ENCODE data around the gene CPZ. TPM values are rescaled to one million over a fixed set of nuclear protein-coding genes. Genes with fewer than 3 reads are reported as not detected.

The CPZ gene
- total RNA-seq, 3 donors from 2014 or later, result 2.9 to 13.4 (median 7.5) TPM

DNA sequence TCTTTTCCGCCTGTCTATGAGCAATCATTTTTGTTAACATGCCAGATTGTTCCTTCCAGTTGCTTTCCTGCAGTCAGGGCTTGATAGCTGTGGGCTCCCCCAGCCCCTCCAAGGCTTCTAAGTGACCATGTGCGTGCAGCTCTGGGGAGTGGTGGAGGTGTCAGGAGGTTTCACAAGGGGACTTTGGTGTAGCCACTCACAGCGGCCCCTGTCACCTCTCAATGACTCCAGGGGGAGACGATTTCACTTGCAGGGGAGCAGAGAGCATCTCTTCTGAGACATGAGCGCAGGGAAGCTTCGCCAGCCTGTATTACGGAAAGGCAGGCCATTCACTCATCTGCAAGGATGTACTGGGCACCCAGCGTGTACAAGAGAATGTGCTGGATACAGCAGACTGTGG is 15.5 kb upstream of the CPZ start:
- TF ChIP-seq, protein P1, sequence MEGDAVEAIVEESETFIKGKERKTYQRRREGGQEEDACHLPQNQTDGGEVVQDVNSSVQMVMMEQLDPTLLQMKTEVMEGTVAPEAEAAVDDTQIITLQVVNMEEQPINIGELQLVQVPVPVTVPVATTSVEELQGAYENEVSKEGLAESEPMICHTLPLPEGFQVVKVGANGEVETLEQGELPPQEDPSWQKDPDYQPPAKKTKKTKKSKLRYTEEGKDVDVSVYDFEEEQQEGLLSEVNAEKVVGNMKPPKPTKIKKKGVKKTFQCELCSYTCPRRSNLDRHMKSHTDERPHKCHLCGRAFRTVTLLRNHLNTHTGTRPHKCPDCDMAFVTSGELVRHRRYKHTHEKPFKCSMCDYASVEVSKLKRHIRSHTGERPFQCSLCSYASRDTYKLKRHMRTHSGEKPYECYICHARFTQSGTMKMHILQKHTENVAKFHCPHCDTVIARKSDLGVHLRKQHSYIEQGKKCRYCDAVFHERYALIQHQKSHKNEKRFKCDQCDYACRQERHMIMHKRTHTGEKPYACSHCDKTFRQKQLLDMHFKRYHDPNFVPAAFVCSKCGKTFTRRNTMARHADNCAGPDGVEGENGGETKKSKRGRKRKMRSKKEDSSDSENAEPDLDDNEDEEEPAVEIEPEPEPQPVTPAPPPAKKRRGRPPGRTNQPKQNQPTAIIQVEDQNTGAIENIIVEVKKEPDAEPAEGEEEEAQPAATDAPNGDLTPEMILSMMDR (IDR thresholded peaks at IDR 0.05), result no peak
- no peak for TF ChIP-seq POLR2AphosphoS5 (IDR thresholded peaks at IDR 0.05)
- H3K27me3 ChIP-seq, result peaks cover 5 to 36% of the 10 kb centered on the region in 2 donors
- no peak for DNase-seq (ENCODE audit: low spot score in 2 of 2)
- intact Hi-C loops (cut with DNase I; ENCODE audit: low total_unique reads), result no loop called here
- H3K9me3 ChIP-seq, result no peaks in the 10 kb centered on the region
- no peaks in the 10 kb centered on the region for H3K4me1 ChIP-seq
- H3K27ac ChIP-seq, result no peak overlapping the region
- no peak overlapping the region for H3K4me3 ChIP-seq
- no peaks in the 10 kb centered on the region for H3K36me3 ChIP-seq

DNA sequence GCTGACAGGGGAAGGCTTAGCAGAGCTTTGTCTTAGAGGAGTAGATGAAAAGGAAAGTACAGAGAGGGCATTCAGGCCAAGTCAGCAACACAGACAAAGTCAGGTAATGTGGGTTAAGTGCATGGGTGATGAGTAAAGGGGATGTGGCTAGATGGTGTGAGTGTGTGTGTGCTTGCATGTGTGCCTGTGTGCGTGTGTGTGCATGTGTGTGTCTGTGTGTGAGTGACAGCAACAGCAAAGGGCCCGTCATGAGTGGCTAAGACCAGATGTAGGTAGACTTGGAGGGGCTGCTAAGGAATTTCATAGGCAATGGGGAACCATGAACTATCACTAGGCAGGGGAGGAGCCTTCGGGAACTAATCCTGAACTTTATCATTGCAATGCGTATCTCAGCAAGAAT is 14.6 kb upstream of the CPZ start:
- Histone ChIP-seq H3K27ac (no peak overlapping the region), H3K9me3 (no peaks in the 10 kb centered on the region), H3K27me3 (peaks cover 5 to 44% of the 10 kb centered on the region in 2 donors), H3K4me1 (no peaks in the 10 kb centered on the region), H3K36me3 (no peaks in the 10 kb centered on the region), H3K4me3 (no peak overlapping the region)
- TF ChIP-seq, protein P1 (IDR thresholded peaks at IDR 0.05), result no peak
- TF ChIP-seq POLR2AphosphoS5 (IDR thresholded peaks at IDR 0.05), result no peak
- TF ChIP-seq POLR2A (IDR thresholded peaks at IDR 0.05), result no peak
- intact Hi-C loops (cut with DNase I; ENCODE audit: low total_unique reads), result no loop called here
- DNase-seq (ENCODE audit: low spot score in 2 of 2), result no peak

DNA sequence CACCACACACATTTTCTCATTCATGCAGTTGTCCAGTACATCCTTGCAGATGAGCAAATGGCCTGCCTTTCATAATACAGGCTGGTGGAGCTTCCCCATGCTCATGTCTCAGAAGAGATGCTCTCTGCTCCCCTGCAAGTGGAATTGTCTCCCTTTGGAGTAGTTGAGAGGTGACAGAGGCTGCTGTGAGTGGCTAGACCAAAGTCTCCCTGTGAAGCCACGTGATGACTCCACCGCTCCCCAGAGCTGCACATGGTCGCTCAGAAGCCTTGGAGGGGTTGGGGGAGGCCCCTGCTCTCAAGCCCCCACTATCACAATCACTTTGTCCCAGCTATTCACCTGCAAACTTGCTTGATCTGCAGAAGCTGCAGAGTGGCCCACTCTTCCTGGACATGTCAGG is 13.8 kb upstream of the CPZ start:
- Histone ChIP-seq H3K27me3 (peaks cover 5 to 44% of the 10 kb centered on the region in 2 donors), H3K9me3 (no peaks in the 10 kb centered on the region), H3K36me3 (no peaks in the 10 kb centered on the region), H3K4me1 (no peaks in the 10 kb centered on the region), H3K4me3 (no peak overlapping the region), H3K27ac (no peak overlapping the region)
- TF ChIP-seq POLR2AphosphoS5 (IDR thresholded peaks at IDR 0.05) (no peak), POLR2A (IDR thresholded peaks at IDR 0.05) (no peak)
- TF ChIP-seq, protein P1 (IDR thresholded peaks at IDR 0.05), result no peak
- intact Hi-C loops (cut with DNase I; ENCODE audit: low total_unique reads), result no loop called here
- no peak for DNase-seq (ENCODE audit: low spot score in 2 of 2)

DNA sequence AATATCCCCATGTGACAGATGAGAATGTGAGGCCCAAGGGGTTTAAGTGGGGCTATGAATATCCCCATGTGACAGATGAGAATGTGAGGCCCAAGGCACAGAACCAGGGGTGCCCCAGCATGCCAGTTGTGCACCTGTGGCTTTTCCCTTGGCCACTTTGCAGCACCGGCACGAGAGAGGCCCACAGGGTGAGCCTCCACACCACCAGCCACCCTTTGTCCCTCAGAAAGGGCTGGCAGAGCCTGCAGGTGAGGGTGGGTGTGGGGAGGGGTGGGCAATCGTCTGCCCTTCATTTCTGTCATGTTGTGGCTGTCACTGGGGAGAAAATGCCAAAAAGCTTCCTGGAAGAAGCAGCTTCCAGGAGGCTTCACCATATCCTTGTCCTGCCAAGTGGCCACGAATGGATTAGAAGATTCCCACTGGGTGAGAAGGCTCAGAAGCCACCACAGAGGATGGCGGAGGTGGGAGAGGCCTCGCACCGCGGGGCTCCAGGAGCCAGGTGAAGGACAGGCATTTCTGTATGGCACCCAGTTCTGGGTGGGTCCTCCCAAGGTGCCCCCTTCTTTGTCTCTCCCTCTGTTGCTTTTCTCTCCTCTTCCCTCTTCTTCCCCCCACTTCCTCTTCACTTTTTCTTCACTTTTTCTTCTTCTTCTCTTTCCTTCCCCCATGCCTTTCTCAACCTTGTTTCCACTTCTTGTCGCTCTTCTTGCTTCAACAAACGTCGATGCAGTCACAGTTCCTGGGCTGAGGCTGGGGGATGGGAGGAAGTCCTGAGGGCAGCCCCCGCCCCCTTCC is 12.8 kb upstream of the CPZ start:
- Histone ChIP-seq H3K4me1 (no peaks in the 10 kb centered on the region), H3K27me3 (peaks cover 5 to 44% of the 10 kb centered on the region in 2 donors), H3K4me3 (peak overlapping the region in 1 of 3 donors; percentile 11), H3K27ac (no peak overlapping the region), H3K36me3 (no peaks in the 10 kb centered on the region), H3K9me3 (no peaks in the 10 kb centered on the region)
- TF ChIP-seq POLR2A (IDR thresholded peaks at IDR 0.05) (no peak), POLR2AphosphoS5 (IDR thresholded peaks at IDR 0.05) (no peak)
- TF ChIP-seq, protein P1 (IDR thresholded peaks at IDR 0.05), result no peak
- intact Hi-C loops (cut with DNase I; ENCODE audit: low total_unique reads), result no loop called here
- no peak for DNase-seq (ENCODE audit: low spot score in 2 of 2)

DNA sequence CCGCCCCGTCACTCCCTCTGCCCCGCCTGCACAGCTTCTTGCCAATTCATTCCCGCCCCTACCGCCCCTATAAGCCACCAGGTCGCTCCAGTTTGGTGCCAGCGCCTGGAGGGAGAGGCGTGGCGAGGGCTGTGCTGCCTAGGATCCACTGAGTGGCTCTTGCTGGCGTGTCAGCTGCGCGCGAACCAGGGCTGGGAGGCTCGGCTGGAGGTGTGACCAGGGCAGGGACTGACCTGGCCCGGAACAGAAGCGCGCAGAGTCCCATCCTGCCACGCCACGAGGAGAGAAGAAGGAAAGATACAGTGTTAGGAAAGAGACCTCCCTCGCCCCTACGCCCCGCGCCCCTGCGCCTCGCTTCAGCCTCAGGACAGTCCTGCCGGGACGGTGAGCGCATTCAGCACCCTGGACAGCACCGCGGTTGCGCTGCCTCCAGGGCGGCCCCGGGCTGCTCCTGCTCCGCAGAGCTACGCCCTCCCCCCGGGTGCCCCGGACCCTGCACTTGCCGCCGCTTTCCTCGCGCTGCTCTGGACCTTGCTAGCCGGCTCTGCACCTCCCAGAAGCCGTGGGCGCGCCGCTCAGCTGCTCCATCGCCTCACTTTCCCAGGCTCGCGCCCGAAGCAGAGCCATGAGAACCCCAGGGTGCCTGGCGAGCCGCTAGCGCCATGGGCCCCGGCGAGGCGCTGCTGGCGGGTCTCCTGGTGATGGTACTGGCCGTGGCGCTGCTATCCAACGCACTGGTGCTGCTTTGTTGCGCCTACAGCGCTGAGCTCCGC is 12.1 kb upstream of the CPZ start, which contains the start of gene GPR78:
Gene GPR78 (plus strand): TSS at position 72 of the 773 bp plus-strand sequence. CDS start 591 bp downstream, at position 663.
- H3K4me1 ChIP-seq, result no peaks in the 10 kb centered on the region
- intact Hi-C loops (cut with DNase I; ENCODE audit: low total_unique reads), result no loop called here
- peaks cover 5 to 47% of the 10 kb centered on the region in 2 donors for H3K27me3 ChIP-seq
- peak within 1 kb of the TSS in 1 of 3 donors; percentile 11 for H3K4me3 ChIP-seq
- no peaks in the 10 kb centered on the region for H3K36me3 ChIP-seq
- TF ChIP-seq, protein P1 (IDR thresholded peaks at IDR 0.05), result no peak
- TF ChIP-seq POLR2AphosphoS5 (IDR thresholded peaks at IDR 0.05) (no peak), POLR2A (IDR thresholded peaks at IDR 0.05) (no peak)
- H3K27ac ChIP-seq, result no peak within 1 kb of the TSS
- DNase-seq (ENCODE audit: low spot score in 2 of 2), result no peak
- H3K9me3 ChIP-seq, result no peaks in the 10 kb centered on the region

Data from breast epithelium (tissue), 4 donors.